Activated CD8-positive, alpha-beta memory T cell treated with anti-CD3 and anti-CD28 coated beads, Interleukin-2, amount 50 U/mL, for 48 hours (primary cell): ENCODE results near the gene CFH.
"Not testable (repeated sequence)": the region's sequence is repeated elsewhere in the genome, so short reads cannot be mapped to it uniquely, and the experiment has no call there.

Experiments
- DNase-seq: peaks from one replicate; pipeline ENCODE4 v3.0.0-alpha.2; 2020

Gene CFH

DNA sequence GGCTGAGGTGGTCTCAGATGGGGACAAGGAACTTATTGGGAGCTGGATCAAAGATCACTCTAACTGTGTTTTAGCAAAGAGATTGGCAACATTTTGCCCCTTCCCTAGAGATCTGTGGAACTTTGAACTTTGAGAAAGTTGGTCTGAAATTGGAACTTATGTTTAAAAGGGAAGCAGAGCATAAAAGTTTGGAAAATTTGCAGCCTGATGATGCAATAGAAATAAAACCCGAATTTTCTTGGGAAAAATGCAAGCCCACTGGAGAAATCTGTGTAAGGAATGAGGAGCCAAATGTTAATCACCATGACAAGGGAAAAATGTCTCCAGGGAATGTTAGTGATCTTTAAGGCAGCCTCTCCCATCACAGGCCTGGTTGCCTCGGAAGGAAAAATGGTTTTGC is 17.2 kb downstream of the CFH start:
- no peak for DNase-seq

DNA sequence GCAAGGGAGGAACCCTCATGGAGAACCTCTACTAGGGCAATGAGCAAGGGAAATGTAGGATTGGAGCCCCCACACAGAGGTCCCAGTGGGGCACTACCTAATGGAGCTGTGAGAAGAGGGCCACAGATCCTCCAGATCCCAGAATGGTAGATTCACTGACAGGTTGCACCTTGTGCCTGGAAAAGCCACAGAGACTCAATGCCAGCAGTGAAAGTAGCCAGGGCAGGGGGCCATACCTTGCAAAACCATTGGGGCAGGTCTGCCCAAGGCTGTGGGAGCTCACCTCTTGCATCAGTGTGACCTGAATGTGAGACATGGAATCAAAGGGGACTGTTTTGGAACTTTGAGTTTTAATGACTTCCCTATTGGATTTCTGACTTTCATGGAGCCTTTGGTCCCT is 17.9 kb downstream of the CFH start:
- no peak for DNase-seq

DNA sequence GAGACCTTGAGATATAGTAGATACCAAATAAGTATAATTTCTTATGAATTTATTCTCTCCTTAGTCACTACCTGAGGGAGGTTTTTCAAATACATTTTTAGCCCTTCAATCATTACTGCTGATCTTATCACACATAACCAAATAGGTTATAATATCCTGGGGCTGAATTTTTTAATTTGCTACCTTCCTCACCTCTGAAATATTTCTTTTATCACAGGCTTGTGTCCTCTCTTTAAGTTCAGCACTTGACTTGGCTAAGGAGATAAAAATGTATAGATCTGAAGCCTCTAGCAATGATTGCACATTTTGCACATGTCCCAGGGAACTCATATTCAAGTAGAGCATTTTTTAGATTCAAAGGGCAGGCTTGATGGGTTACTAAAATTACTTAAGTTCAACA is 23.1 kb downstream of the CFH start:
- DNase-seq, result no peak

DNA sequence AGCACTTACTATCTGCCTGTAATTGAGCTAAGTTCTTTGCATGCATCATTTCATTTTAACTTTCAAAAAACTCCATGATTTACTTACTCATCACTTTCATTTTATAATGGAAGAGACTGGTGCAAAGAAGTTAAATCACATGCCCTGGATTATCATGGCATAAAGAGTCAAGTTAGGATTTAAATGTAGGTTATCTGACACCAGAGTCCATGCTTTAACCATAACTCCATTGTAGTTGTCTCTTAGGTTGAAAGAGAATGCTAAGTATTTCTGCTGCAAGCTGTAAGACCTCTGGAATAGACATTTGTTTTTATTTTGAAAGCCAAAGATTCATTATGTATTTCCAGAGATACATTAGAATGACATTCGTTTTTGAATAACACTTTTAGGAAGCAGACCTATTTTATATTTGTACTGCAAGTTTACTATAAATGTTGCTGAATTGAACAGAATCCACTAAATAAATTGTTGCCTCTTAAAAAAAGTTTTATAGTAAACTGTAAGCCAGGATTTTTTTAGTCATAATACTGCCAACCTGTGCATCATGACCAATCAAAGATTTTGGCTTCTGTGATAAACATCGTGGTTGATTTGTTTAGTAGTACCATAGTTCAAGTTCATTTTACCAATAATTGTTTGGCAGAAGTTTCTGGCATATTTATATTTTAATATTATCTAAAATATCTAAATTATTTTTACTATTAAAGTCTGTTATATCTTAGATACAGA is 26.1 kb downstream of the CFH start:
- no peak for DNase-seq

DNA sequence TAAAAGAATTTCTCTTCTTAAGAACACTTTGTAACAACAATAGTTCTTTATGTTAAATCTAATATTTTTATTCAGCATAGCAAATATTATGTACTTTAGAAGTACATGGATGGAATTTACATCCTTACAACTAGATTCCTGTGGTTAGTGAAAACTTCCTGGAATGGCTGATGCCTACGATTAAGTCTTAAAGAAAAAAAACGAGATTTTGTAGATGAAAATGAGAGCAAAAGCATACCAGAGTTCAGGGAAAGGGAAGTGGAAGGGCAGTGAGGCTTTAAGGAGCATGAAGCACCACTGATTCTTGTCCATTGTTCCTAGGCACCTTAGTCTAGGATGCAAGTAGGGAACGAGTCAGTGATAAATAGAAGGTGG is 26.7 kb downstream of the CFH start:
- DNase-seq, result no peak

DNA sequence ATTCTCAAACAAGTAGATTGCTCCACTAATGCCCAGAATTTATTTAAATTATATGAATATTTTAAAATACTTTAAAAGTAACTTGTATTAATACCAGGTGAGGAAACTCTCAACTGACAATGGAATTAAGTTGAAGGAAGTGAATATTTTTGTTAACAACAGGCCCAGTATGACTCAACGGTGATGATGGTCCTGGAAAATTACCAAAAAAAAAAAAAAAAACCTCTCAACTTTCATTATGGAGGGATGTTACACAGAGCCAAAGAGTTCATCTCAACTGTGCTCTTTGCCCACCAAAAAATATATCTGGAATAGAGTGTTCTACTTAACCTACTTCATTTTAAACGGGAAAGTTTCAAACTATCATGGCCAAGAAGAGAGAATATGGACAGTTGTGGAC is 28.3 kb downstream of the CFH start:
- DNase-seq, result no peak

DNA sequence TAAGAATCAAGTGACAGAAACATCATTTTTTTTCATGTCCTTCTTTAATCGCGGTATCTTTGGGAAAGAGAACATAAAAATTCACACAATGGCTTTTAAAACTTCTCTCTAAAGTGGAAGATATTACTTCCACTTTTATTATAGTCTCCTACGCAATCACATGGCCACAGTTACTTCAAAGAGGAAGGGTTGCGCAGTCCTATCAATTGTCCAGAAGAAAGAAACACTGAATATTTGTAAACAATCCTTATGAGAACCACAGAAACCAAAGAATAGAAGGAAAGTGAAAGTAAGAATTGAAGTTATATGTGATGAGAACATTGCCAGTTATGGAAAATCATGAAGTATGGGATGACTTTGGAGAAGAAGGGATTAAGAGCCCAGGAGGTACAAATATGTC is 32.6 kb downstream of the CFH start:
- no peak for DNase-seq

DNA sequence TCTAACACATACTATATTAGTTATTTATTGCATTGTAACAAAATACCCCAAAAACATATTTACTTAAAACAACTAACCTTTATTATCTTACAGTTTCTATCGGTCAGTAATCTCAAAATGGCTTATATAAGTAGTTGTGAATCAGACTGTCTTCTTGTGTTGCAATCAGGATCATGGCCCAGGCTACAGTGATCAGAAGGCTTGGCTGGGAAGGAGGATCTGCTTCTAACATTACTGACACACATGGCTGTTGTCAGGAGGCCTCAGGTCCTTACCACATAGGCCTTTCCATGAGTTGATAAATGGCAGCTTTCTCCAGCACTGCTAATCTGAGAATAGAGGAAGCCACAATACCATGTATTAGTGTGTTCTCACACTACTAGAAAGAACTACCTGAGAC is 33.7 kb downstream of the CFH start:
- DNase-seq, result no peak

DNA sequence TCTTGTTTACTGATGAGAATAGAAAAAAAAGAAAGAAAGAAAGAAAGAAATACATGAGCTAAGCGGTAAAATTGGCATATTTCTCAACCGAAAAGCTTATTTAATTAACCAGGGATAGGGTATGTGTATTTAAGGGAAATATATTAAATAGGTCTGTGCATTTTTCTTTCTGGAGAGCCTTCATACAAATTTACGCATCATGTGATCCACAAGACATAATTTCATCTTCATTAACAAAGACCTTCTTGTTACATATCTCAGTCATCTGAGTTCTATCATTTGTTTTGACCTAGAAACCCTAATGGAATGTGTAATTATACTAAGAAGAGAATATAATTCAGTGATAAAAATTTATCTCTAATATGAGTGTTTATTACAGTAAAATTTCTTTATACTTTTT is 37.2 kb downstream of the CFH start:
- no peak for DNase-seq

DNA sequence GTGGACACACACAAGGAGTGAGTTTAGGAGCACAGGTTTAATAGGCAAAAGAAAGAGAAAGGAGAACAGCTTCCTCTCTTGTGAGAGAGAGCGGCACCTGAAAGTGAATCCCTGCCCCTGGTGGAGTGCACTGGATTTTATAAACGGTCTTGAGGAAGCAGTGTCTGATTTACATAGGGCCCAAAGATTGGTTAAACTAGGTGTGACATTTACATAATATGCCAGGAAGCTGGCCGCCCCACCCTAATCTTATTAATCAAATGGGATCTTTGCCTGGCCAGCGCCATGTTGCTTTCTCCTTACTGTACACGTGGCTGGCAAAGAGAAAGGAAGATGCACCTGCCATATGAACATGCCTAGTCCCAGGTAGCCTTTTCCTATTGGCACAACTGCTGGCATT is 38.7 kb downstream of the CFH start:
- DNase-seq, result no peak

DNA sequence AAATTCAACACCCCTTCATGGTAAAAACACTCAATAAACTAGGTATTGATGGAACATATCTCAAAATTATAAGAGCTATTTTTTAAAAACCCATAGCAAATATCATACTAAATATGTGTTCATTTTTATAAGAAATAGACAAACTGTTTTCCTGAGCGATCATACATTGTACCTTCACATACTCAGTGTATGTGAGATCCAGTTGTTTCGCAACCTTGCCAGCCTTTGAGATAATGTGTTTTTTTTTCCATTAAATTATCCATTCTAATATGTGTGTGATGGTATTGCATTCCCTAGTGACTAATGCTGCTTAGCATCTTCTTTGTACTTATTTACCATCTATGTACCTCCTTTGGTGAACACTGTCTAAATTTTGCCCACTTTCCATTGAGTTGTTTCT is 47.1 kb downstream of the CFH start:
- DNase-seq, result no peak

DNA sequence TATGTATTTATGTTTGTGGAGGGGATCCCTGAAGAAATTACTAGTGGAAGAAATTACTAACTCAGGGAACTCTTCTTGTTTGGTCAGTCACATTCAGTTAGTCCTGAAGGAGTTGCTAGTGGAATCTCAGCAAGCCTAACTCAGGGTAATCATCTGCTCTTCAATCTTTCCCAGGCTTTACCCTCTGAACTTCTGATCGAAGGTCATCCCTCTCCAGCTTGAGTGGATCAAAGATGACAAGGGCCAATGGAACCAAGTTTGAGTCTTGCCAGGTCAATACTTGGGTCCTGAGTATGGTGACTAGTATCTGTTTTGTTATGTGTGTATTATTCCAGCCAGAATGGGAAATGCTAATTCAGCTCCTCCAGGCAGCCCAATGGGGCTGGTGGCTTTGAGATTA is 49.3 kb downstream of the CFH start:
- no peak for DNase-seq

DNA sequence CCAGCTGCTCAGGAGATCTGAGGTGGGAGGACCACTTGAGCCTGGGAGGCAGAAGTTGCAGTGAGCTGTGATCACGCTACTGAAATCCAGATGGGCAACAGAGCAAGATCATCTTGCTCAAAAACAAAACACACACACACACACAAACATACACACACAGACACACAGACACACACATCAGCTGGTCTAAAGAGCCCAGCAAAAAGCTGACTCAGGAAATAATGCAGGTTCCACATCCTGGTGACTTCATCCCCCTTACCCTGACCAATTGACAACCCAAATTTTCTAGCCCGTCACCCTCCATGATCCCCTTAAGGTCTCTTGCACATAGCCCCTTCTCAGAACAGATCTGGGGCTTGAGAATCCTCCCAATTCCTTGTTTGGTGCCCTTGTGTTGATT is 58.0 kb downstream of the CFH start:
- not testable (repeated sequence) for DNase-seq

DNA sequence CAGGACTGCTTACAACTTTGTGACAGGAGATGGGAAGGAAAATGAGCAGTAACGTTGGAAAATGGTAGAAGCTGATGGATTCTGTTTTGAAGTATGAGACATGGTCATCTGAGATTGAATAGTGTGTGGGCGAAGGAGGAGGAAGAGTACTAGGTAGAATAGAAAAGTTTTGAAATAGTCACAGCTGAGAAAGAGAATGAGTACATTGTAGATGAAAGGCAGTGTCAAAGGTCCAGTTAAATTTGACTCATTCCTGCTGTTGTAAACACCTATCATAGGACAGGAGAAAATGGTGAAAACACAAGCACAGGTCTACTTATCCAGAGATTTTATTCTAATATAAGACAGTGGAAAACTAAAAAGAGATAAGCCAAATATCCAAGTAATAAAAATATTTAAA is 66.0 kb downstream of the CFH start:
- no peak for DNase-seq

DNA sequence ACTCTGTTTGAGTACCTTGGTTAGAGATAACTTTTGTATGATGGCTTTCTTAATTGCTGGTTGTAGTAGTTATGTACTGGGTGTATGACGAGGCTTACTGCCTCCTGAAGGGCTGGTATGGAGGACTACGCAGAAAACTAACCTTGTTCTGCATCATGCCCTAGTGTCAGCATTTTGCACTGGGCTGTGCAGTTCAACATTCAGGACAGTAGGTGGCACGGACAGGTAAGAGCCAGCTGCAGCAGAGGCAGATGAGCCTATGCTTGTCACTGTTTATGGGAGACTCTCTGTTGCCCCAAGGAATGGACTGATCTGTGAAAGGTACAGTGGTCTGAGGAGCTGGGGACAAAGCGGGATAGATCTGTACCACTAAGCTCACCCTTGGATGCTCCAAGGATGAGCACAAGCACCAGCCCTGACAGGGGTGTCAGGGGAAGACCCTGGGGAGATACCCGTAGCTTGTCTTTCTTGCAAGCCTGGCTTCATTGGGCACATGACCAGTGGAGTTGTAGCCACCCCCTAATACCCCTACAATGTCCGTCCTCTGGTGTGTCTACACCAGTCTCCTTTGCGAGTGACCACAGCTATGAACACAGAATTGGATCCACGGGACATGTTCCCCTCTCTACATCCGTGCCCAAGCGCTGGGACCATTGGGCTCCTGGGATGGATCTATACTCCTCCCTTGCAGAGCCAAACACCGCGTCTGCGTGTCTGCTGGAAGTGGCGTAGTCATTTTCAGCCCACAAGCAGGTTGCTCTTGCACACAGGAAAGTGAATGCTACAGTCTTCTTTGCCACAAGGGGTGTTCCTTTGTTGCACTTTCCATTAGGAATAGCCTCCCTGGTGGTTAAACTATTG is 71.7 kb downstream of the CFH start:
- DNase-seq, result no peak

DNA sequence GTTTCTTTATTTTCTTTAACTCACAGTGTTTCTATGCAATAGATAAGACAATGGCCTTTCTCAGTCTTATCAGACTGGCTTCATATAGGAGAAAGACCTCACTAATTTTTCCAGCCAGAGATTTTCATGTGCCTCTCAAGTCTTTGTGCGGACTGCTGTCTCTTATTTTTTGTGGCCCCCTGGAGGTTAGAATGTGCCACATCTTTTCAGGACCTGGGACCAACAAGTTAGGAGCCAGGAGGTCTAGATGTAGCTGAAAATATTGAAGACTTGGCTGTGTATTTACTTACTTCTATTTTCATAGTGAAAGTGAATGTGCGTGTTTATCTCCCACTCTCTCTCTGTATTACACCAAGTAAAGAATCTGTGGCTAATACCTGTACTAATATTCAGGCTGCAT is 80.7 kb downstream of the CFH start:
- no peak for DNase-seq

DNA sequence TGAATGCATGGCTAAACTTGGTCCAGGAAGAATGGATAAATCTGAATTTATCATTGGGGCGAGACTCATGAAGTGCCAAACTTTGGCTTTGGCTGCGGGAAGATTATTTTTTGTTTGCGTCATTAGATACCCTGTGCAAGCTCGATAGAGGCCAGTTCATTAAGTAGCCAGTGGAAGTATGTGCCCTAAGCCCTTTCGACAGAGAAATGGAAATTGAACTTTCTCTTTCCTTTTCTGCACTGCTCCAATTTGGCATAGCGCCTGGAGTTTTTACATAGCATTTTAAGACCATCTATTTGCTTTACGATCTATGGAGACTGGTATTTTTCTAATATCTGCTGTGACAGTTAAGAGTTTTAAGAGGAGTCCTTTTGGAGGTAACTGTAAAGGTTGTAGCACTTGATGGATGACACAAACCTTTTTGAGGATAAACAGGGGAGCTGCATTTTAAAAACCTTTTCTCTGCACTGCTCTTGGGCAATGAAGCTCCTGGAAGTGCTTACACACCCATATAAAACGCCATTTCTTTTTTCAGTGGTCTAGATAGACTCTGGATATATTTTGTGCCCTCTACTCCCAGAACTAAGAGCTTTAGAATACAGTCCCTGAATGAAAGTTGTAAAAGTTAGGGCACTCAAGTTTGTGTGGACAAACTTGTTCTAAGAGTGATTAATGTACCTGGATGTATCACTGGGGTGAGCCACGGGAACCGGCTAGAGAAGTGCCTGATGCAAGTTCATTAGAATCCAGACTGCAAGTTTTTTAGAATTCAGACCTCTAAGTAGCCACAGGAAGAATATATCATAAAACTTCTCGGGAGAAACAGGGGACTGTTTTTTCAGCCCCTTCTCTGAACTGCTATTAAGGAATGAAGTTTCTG is 81.5 kb downstream of the CFH start:
- no peak for DNase-seq

DNA sequence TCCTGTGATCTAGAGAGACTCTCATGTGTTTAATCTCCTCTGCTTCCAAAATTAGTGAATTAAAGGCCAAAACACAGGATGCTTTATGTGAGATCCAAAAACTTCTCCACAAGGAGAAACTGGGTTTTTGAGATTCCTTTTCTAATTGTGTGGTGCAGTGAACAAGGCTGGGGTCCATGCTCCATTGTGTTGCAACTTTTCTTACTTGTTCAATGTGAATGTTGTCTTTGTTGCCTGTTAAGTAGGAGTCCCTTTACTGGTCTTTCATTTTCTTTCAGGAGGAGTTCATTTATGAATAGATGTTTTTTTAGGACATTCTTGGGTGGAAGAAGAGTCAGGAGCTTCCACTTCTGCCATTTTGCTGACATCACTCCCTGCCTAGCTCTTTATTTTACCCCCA is 82.2 kb downstream of the CFH start:
- DNase-seq, result no peak

DNA sequence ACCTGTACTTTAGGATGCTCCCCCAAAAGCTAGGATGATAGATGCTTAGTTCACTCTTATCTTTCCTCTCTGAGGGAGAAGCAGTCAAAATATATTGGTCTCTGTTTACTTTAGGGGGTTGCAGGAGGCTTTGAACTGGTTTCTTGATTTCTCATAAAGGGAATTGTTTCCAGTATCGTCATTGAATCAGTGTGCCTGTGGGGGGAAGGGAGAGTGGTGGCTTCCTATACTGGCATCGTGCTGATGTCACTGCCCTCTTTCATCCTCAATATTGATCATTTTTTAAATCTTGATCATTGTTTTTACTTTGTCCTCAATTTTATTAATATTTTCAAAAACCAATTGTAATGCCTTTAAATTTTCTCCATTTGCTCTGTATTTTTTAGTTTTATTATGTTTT is 82.6 kb downstream of the CFH start:
- no peak for DNase-seq

DNA sequence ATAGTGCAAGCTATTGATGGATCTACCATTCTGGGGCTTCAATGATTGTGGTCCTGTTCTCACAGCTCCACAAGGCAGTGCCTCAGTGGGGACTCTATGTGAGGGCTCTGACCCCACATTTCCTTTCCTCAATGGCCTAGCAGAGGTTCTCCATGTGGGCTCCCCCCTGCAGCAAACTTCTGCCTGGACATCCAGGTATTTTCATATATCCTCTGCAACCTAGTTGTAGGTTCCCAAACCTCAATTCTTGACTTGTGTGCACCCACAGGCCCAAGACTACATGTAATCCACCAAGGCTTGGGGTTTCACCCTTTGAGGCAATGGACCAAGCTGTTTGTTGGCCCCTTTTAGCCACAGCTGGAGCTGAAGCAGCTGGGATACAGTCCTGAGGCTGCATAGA is 86.9 kb downstream of the CFH start:
- DNase-seq, result no peak

DNA sequence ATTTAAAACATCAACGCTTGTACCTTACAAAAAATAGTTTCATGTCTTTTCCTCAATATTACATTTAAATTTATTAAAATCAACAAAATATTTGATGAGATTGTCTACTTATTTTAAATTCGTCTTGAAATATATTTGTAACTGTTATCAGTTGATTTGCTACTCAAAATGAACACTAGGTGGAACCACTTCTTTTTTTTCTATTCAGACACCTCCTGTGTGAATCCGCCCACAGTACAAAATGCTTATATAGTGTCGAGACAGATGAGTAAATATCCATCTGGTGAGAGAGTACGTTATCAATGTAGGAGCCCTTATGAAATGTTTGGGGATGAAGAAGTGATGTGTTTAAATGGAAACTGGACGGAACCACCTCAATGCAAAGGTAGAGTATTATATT is 91.4 kb downstream of the CFH start:
- DNase-seq, result not testable (repeated sequence)

DNA sequence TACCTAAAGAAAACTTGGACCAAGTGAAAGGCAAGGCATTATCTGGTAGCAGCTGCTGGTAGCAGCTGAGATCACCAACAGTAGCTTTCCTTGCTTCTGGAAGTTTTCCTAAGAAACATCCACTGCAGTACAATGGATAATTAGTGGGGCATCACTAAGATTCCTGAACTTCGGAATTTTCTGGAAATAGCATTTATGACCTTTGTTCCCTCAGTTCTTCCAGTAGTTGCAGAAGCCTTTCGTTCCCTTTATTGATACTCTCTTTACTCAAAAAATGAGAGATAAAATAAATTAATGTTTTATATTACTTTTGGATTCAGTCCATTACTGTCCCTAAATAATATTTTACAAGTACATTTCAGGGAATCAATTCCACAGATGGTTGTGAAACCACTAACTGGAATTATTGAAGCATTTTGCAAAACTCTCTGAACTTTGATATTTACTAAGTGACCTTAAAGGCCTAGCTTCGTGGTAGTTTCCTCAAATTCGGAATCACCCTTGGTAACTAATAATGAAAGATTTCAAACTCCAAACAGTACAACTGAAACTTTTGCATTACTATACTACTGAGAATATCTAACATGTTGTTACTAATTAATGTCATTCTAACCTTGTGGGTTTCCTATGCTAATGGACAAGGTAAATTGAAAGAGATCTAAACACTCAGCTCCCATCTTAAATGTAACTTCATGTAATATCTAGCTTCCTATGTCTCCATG is 113.3 kb downstream of the CFH start:
- DNase-seq, result not testable (repeated sequence)

DNA sequence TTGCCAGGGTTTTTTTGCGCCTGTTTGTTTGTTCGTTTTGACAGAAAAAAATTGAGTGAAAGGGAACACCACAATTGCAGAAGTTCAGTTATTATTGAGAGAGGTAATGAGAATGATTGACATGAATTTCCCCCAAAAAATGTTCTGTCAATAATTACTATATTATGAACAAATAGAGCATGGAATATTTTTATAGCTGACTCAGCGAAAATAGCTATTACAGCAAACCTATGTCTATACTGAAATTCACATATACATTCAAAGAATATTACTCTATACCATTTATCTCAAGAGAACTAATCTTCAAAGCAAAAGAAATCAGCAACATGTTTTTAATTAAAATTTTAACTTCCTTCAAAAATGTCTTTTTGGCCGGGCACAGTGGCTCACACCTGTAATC is 118.0 kb downstream of the CFH start:
- not testable (repeated sequence) for DNase-seq
